Limb (tissue), 2 donors: ENCODE data around the gene CCDC190.
"Not testable (repeated sequence)": the region's sequence is repeated elsewhere in the genome, so short reads cannot be mapped to it uniquely, and the experiment has no call there.

Experiments used
- DNase-seq, 2 donors: peaks; one replicate each; pipeline ENCODE4 v3.0.0-alpha.2; 2016; ENCODE audit errors: extremely low spot score in 2 of 2

CCDC190 gene

GRCh38 chr1:162861101-162861500 lies at the start of gene CCDC190:
CCDC190 (minus strand) TSS chr1:162861175; CDS start chr1:162859646, 1,529 bp downstream.
- DNase-seq: no peak

GRCh38 chr1:162910161-162910560 lies 49.2 kb upstream of the CCDC190 start:
- no peak for DNase-seq

DNA sequence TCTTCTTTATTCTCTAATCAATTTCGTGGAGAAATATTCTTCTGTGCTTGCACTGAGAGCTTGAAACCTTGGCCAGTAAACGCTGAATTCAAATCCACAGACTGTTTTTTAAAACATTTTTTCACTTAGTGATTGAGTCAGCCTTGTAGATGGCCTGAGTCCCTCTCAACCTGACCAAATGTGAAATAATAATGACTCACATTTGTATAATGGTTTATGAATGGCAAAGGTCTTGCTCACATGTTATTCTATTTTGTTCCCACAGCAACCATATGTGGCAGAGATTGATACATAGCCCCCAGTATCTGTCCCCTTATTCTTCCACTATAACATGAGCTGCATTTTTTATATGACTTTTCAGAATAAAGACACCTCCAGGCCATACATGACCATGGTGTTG lies 47.8 kb upstream of the CCDC190 start:
- DNase-seq: no peak

DNA sequence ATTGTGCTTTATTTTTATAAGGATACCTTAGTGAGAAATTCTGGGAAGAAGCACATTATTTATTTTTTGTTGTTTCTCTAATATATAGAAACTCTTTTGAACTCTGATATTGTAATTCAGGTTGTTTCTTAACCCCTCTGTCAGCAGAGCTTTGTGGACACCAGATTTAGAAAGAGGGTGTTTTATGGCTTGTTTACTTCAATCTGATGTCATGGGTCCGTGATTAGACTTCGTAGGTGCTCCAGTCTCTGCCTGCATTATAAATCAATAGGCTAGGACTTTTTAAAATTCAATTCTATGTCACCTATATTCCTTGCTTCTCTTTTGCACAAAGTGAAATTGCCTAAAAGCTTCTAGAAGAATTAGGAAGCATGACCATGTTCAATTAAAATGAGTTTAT lies 47.3 kb upstream of the CCDC190 start:
- no peak for DNase-seq

- DNase-seq: no peak
Observed at GRCh38 chr1:162906485-162906884, 45.5 kb upstream of the CCDC190 start.

DNA sequence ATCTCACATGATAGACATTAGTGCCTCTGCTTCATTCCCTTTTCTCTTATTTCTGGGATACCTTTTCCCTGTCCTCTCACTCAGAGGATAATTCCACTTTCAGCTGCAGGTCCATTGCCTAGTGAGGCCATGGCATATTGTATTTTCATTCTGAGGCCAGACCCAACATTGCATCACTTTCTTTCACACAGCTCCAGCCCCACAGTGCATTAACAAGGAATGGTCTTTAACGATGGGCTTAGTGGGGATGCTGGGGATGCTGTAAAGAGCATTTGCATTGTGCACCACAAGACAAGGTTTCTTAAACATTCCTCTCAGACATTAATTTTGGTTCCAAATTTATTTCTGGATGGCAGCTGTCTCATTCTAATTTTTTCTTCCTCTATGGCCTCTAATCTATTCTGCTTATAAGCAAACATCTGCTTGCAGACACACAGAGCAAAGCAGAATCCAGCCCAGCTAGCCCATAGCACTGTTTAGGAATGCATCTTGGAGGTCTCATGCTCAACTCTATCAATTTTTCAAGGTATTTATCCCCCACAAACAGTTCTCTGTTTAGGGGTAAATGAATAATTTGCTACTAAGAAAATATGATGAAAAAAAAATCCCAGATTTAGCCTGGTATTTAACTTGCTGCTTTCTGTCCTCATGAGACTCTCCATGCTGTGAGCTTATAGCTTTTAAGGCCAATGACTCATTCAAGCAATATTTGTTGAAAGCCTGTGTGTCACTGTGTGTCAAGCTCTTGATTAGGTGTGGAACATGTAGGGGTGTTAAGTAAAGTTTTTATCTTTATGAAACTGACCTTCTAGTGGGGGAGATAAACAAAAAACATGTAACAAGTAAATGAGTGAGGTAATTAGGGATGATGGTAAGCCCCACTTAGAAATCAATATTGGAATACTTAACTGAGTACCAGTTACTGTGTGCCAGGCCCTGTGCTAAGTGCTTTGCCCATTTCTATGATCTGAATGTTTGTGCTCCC lies 44.5 kb upstream of the CCDC190 start:
- no peak for DNase-seq

GRCh38 chr1:162904579-162904978 lies 43.6 kb upstream of the CCDC190 start:
- no peak for DNase-seq

DNA sequence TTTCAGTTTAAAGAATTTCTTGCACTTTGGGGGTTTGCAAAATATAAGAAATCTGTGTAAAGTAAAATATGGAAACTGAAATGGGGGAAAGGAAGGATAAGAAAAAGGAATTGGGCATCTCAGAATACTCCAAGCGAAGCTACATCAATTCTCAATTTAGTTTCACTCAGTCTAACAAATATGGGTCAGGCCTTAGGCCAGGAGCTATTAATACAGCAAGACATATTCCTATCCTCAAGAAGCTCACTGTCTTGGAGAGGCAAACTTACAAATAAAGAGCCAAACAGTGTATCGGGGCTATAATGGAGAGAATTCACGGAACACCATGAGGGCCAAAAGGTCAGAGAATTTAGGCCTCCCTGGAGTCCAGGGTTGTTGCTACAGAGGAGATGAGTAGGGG lies 43.0 kb upstream of the CCDC190 start:
- DNase-seq: no peak

GRCh38 chr1:162903246-162903645 lies 42.3 kb upstream of the CCDC190 start:
- no peak for DNase-seq

- no peak for DNase-seq
Observed at GRCh38 chr1:162902416-162902815, 41.4 kb upstream of the CCDC190 start.

DNA sequence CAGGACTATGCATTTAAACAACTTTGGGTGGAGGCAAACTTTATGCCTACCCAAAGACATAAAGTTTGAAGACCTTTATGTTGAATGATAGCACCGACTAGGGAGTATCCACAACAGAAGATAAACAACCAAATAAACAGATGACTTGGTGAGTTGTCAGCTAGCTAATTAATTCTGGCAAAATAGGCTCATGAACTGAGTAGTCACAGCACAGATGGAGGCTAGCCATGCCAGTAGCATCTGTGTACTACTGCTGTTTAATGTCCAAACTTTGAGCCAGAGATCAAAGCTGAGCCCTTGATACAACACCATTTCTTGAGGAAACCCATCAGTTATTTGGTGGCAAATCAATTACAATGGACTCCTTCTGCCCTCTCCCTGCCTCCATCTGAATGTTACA lies 40.3 kb upstream of the CCDC190 start:
- no peak for DNase-seq

- DNase-seq: peak in 1 of 2 donors; percentile 7
Observed at GRCh38 chr1:162899422-162900146, 38.6 kb upstream of the CCDC190 start.

- DNase-seq: no peak
Observed at GRCh38 chr1:162893612-162893908, 32.6 kb upstream of the CCDC190 start.

DNA sequence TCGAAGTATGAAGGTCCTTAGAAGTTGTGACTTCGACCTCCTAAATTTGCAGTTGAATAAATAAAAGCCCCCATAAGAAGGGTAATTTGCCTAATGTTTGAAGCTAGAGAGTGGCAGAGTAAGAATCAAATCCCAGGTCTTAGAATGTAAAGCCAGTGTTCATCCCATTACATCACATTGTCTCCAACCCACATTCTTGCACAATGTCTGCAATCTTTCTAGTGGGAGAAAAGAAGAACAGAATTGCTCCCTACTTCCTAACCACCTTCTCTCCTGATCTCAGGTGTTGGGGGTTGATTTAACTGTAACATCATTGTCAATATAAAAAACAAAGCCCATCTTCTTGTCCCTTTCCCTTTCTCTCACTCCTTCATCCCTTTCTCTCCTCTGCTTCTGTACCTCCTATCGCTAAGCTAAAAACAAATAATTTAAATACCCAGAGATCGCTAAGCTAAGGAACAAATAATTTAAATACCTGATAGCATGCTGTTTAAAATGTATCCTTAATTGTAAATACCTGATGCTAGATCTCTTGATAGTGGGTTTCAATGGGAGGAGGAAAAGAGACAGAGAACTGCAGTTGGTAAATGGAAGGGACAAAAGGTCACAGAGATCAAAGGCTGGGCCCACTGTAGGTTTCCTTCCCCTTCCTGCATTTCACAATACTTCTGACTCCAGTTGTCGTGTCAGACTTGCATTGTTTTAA lies 32.1 kb upstream of the CCDC190 start:
- DNase-seq: no peak

DNA sequence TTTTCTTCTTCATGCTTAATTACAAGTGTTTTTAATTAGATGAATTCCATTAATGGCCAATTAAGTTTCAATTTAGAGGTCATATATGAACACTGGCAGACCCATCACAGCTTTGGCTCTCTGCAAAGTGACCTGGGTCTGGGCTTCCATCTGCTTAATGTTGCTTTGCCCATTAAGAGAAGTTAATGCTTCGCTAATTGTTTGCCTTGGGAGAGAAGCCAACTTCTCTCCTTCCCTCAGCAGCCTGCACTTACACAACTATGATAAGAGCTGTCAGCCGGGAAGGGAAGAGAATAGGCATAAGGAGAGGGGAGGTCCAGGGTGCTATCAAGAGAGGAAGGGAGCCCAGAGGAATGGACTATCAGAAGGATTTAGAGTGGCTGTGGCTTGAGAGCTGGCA lies 29.0 kb upstream of the CCDC190 start:
- no peak for DNase-seq

DNA sequence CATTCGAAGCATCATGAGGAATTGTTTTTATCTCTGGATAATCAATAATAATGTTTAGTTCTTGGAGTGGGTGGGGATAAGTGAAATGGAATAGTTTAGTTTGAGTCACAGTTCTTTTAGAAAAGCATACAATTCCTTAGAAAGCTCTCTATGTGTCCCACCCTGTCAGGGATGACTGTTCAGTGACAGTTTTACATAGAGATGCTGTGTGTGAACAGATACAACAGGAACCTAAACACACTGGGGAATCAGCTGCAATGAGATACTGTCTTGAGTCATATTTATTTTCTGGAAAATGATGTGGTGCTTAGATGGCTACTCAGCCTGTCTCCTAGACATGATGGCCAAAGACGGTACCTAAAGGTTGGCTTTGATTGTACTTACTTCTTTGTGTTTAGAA lies 25.7 kb upstream of the CCDC190 start:
- no peak for DNase-seq

DNA sequence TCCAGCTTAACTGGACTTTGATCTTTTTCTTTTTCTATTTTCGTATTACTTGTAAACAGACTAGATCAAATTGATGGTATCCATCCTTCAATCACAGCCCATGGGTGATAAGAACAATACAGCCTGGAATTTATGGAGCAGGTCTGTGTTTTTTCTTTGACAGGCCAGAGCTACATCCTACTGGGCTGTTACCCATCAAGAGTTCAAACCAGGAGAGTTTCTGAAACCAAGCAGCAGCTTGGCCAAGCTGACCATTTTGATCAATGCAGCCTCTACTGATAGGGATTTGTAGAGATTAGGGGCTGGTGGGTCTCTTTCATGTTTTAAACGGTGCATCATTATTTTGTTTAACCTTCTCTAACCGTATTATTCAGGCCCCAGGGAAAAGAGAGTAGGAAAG lies 24.3 kb upstream of the CCDC190 start:
- DNase-seq: no peak

GRCh38 chr1:162884831-162885230 lies 23.9 kb upstream of the CCDC190 start:
- DNase-seq: no peak

- peak in 1 of 2 donors; percentile 50 for DNase-seq
Observed at GRCh38 chr1:162882248-162882674, 21.3 kb upstream of the CCDC190 start.

DNA sequence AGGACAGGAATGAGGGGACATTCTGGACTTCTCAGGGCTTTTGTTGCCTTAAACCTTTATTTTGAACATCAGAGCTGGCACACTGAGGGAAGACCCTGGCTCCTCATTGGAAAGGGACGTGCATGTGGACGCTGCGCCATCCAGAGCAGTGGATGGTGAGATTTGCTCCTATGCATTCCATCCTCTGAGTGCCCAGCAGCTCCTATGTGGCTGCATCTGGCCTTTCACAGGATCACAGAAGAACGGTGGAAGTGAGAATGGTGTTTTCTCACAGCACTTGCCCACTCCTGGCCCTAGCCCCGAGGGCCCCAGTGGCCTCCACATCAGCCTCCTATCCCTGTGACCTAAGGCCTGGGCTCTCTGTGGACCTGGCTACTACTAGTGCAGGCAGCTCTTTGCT lies 20.6 kb upstream of the CCDC190 start:
- no peak for DNase-seq

- not testable (repeated sequence) for DNase-seq
Observed at GRCh38 chr1:162880617-162881016, 19.6 kb upstream of the CCDC190 start.

DNA sequence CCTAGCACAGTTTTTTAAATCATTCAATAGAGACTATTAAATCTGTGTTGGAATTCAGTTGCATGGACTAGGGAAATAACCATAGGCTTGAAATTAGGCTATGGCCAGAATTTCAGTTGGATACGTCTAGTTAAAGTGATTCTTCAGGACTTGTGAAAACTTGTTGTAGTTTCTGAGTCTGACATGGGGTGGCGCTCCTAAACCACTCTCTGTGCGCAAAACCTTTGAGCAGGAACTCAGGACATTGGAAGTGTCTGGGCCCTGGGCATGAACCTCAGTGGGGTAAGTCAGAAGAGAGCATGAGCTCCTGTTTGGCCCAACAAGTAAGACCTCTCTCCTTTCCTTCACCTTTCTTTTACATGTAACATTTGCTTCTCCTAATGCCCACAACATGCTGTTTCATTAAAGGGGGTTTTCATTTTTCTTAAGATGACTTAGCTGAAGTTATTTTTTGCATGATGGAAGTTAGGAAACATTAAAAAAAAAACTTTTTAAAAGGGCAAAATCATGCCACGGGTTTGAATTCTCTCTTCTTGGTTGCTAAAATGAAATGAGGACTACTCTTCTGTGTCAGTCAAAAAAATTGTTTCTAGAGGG lies 17.1 kb upstream of the CCDC190 start:
- DNase-seq: peak in 1 of 2 donors; percentile 68
